HG03354 (cell line): ENCODE measurements around the gene ARHGAP31.
A peak's percentile ranks its signal among the peaks of the same experiment; 100 is the strongest.
"Not testable (repeated sequence)": the region's sequence is repeated elsewhere in the genome, so short reads cannot be mapped to it uniquely, and the experiment has no call there.

Source experiments
- ATAC-seq: cut with Tn5 transposase; IDR thresholded peaks from one replicate; pipeline ENCODE4 v1.9.1; 2021; ENCODE audit warnings: mild to moderate bottlenecking; ENCODE audit not compliant: unreplicated experiment, poor library complexity, severe bottlenecking

The ARHGAP31 gene

DNA sequence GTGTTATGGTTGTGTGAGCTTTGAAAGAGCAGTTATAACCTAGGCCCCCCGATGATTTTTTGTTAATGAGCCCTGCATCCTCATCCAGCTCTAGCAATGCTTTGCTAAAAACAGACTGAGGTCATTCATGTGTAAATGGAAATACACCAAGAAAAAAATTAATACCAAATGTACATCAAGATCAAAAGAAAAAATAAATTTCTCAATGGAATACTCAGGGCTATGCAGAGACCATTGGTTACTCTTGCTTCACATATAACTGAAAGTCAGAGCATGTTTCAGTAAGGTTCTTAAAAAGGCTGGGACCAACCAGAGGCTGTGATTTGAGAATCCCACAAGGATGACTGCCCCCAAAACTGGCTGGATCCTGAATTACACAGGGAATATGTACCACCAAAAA lies 48.0 kb downstream of the ARHGAP31 start:
- ATAC-seq = no peak

GRCh38 chr3:119343719-119344118 lies 49.5 kb downstream of the ARHGAP31 start:
- peak; percentile 70 for ATAC-seq

DNA sequence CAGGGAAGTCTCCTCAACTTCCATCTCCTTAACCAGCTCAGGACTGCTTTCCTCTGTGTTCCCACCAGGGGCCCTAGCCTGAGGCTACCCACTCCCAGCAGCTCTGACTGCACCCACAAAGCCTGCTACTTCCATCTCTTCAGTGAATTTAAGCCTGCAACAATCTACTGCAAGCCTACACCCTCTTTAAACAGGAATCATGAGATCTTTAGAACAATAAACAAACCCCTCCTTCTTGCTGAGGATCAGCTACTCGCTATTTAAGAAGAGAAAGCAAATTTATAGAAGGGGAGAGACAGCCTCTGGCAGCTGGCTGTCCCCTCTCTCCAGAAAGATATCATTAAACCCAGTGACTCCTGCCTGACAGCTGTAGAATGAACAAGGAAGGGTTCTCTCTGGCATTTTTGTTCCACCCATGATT lies 51.9 kb downstream of the ARHGAP31 start:
- no peak for ATAC-seq

- no peak for ATAC-seq
Measured at GRCh38 chr3:119347036-119347435, 52.9 kb downstream of the ARHGAP31 start.

- ATAC-seq = no peak
Measured at GRCh38 chr3:119349354-119350041, 55.3 kb downstream of the ARHGAP31 start.

DNA sequence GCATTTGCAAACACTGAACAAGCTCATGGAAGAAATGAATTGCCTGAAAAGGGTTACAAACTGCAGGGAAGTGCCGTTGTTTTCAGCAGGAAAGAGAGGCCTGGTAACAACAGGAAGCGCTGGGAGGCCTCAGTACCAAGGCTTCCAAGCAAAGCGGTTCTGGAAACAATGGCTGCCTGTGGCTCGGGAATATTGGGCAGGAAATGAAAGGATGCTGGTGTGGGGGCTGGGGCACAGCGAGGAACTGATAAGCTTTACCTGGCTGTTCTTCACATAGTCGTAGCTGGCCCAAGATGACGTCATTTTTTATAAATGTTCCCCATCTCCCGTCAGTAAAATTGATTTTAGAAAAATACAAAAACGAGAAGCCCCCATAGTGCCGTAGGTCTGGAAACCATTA lies 55.9 kb downstream of the ARHGAP31 start:
- ATAC-seq = no peak

DNA sequence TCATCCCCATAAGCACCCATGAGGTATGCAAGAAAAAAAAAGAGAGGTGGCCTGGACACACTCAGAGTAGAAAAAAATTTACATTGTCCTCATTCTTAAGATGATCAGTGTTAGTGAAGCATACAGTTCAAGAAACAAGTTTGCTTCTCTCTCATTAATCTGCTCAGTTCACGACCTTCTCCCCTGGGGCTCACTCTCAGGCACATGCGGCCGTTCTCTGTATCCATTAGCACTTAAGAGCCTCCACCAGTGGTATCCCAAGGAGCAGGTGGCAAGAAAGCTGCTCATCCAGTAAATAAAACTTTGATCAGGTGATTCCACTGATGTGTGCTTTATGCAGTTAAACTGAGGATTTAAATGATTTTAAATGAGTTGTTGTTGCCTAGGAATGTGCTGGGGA lies 57.4 kb downstream of the ARHGAP31 start:
- ATAC-seq = no peak

DNA sequence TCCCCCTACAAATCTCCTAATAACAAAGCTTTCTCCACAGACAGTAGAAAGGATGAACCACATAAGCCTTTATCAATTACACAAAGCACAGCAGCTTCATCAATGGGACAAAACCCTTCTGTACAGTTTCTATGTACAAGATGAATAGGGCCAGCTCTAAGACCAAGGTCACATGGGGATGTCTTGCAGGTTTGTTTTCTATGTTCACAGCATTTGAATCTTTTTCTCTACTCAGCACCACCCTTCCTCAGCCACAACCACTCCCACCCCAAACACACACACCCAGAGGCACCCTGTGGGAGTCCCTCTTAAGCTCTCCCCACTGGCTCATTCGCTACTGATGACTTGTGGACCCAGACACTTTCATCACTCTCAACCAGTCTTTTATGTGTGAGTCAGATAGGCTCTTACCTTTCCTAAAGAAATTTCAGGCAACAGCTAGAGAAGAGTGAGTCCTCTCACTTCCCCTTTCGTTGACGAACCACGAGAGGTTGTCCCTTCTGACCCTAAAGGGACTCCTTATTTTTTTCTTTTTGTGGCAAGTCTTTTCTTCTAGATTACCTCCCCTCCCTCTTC lies 57.9 kb downstream of the ARHGAP31 start:
- ATAC-seq = peak; percentile 92

GRCh38 chr3:119352863-119353527 lies 58.8 kb downstream of the ARHGAP31 start:
- ATAC-seq = peak; percentile 51

DNA sequence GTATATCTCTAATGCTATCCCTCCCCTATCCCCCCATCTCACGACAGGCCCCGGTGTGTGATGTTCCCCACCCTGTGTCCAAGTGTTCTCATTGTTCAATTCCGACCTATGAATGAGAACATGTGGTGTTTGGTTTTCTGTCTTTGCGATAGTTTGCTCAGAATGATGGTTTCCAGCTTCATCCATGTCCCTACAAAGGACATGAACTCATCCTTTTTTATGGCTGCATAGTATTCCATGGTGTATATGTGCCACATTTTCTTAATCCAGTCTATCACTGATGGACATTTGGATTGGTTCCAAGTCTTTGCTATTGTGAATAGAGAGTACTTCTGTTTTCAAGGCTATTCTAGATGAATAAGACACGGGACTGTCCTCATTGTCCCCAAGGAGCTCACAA lies 61.4 kb downstream of the ARHGAP31 start:
- ATAC-seq = not testable (repeated sequence)

DNA sequence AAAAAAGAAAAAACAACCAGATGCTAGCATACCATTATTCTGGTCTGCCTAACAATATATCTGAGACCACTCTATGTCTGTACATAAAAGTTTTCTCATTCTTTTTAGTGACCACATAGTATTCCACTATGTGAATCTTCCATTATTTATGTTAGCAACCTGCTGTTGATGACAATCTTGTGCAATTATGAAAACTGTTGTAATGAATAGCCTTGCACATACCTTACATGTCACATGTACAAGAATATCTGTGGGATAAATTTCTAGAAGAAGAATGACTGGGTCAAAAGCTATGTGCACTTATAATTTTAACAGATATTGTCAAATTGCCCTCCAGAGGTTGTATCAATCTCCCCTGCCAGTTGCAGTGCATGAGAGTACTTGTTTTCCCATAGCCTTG lies 62.5 kb downstream of the ARHGAP31 start:
- ATAC-seq = no peak

- ATAC-seq = no peak
Measured at GRCh38 chr3:119357190-119357589, 63.0 kb downstream of the ARHGAP31 start.

DNA sequence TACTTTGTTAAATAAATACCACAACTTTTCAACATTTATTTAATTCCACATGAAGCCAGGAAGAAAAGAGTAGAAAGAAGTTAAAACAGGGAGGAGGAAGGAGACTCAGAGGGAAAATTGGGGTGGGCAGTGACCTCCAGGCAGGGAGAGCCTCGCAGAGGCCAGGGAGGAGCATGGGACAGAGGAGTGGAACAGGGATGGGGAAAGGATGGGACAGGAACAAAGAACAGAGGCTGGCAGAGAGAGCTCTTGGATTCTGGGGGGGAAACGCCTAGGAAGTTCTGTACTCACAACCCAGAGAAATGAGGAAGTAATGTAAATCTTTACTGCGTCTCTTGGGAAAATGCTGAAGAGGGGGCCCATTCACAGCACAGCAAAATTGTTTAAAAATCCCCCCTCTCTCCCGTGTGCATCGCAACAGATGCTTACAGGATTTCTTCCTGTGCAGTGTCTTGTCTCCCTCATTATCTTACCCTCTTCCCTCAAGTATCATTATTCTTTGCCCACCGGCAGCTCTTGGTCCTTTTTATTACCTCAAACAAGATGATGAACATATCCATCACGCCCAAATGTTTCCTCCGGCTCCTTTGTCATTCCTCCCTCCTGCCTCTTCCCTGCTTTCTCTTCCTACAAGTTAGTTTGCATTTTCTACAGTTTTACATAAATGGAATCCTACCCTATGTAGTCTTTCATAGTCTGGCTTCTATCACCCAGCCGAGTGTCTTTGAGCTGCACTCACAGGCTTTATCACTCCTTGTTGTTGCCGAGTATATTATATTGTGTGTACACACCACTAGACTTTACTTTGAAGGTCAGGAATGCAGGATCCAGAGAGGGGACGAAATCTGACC lies 65.5 kb downstream of the ARHGAP31 start:
- ATAC-seq = no peak

- ATAC-seq = no peak
Measured at GRCh38 chr3:119360736-119361462, 66.7 kb downstream of the ARHGAP31 start.

DNA sequence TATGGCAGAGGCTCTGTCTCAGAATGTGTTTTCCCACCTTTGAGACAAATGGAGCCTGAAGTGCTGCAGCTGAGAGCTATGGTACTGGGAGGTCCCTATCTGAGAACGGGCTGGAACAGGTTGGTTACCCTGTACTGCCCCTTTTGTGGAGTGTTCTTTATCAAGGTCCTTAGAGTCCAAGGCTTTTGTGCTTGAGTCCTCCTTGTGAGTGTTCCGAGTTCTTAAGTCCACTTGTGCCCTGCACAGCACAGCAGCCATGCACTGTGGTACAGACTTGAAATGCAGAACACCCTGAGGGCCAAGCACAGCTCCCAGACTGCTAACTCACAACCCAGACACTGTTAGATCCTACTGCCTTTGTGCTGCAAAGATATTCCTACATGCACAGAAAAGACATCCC lies 67.8 kb downstream of the ARHGAP31 start:
- ATAC-seq = no peak

GRCh38 chr3:119362940-119363725 lies 69.0 kb downstream of the ARHGAP31 start:
- ATAC-seq = no peak

GRCh38 chr3:119364401-119364800 lies 70.2 kb downstream of the ARHGAP31 start:
- no peak for ATAC-seq

GRCh38 chr3:119365418-119365817 lies 71.2 kb downstream of the ARHGAP31 start:
- no peak for ATAC-seq

- ATAC-seq = no peak
Measured at GRCh38 chr3:119367000-119367399, 72.8 kb downstream of the ARHGAP31 start.
